A549 (cell line): ENCODE data around the gene PTPN13.

Experiments
- BHLHE40 ChIP-seq: IDR thresholded peaks from 2 replicates; pipeline ENCODE4 v1.6.1; 2012; ENCODE audit warnings: low read depth, low read length, inconsistent platforms
- JUNB ChIP-seq: fragments of >200 bp; sonication (Bioruptor Twin); formaldehyde crosslinking; IDR thresholded peaks from 2 replicates; pipeline ENCODE4 v1.6.1; 2016
- MAFK ChIP-seq: fragments of 450-650 bp; IDR thresholded peaks from 2 replicates; pipeline ENCODE4 v1.6.1; 2014; ENCODE audit not compliant: partially characterized antibody
- MAZ ChIP-seq: fragments of 150-350 bp; IDR thresholded peaks from 2 replicates; pipeline ENCODE4 v1.6.1; 2014; ENCODE audit warnings: antibody characterized with exemption, low read depth, low read length, borderline replicate concordance
- POLR2A ChIP-seq: IDR thresholded peaks from 2 replicates; pipeline ENCODE4 v1.6.1; 2012; ENCODE audit warnings: mild to moderate bottlenecking, low read length
- TF ChIP-seq, protein P1 (sequence below): fragments of >200 bp; sonication (Bioruptor Twin); formaldehyde crosslinking; IDR thresholded peaks from 3 replicates; pipeline ENCODE4 v1.5.1; 2016
- TF ChIP-seq, protein P2 (sequence below): IDR thresholded peaks from 2 replicates; pipeline ENCODE4 v1.6.1; 2012
- TF ChIP-seq, protein P3 (sequence below): IDR thresholded peaks from 2 replicates; pipeline ENCODE4 v1.6.1; 2012

GRCh38 chr4:86603311-86603885, 9.3 kb downstream of the PTPN13 start:
- TF ChIP-seq POLR2A (no peak), MAFK (no peak), MAZ (no peak), BHLHE40 (no peak), JUNB (no peak)
- TF ChIP-seq, protein P1, sequence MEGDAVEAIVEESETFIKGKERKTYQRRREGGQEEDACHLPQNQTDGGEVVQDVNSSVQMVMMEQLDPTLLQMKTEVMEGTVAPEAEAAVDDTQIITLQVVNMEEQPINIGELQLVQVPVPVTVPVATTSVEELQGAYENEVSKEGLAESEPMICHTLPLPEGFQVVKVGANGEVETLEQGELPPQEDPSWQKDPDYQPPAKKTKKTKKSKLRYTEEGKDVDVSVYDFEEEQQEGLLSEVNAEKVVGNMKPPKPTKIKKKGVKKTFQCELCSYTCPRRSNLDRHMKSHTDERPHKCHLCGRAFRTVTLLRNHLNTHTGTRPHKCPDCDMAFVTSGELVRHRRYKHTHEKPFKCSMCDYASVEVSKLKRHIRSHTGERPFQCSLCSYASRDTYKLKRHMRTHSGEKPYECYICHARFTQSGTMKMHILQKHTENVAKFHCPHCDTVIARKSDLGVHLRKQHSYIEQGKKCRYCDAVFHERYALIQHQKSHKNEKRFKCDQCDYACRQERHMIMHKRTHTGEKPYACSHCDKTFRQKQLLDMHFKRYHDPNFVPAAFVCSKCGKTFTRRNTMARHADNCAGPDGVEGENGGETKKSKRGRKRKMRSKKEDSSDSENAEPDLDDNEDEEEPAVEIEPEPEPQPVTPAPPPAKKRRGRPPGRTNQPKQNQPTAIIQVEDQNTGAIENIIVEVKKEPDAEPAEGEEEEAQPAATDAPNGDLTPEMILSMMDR = no peak
- TF ChIP-seq, protein P2, sequence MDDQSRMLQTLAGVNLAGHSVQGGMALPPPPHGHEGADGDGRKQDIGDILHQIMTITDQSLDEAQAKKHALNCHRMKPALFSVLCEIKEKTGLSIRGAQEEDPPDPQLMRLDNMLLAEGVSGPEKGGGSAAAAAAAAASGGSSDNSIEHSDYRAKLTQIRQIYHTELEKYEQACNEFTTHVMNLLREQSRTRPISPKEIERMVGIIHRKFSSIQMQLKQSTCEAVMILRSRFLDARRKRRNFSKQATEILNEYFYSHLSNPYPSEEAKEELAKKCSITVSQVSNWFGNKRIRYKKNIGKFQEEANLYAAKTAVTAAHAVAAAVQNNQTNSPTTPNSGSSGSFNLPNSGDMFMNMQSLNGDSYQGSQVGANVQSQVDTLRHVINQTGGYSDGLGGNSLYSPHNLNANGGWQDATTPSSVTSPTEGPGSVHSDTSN = no peak
- TF ChIP-seq, protein P3, sequence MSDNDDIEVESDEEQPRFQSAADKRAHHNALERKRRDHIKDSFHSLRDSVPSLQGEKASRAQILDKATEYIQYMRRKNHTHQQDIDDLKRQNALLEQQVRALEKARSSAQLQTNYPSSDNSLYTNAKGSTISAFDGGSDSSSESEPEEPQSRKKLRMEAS = no peak
